Brain microvascular endothelial cell (primary cell): Measurements from ENCODE around the gene ITGB2.
A peak's percentile ranks its signal among the peaks of the same experiment; 100 is the strongest.
"Not testable (repeated sequence)": the region's sequence is repeated elsewhere in the genome, so short reads cannot be mapped to it uniquely, and the experiment has no call there.

Source experiments
- DNase-seq: peaks from one replicate; pipeline ENCODE4 v3.0.0-alpha.2; 2020
- H3K27ac ChIP-seq: fragments of 250-450 bp; sonication (Bioruptor Pico); 2 replicates; pipeline ENCODE4 v1.5.1; 2020; ENCODE audit warnings: mild to moderate bottlenecking, moderate library complexity
- H3K27me3 ChIP-seq: fragments of 250-450 bp; sonication (Bioruptor Pico); replicated peaks from 2 replicates; pipeline ENCODE4 v1.5.1; 2020; ENCODE audit warnings: mild to moderate bottlenecking
- H3K36me3 ChIP-seq: fragments of 250-450 bp; sonication (Bioruptor Pico); replicated peaks from 2 replicates; pipeline ENCODE4 v1.5.1; 2020; ENCODE audit warnings: mild to moderate bottlenecking
- H3K4me3 ChIP-seq: 2 replicates; pipeline ENCODE4 v1.5.1; 2011; ENCODE audit warnings: low read depth, mild to moderate bottlenecking, control low read depth, low read length, moderate library complexity
- in situ Hi-C: cut with HindIII; loops from 2 replicates; pipeline ENCODE4 v1.10.0; 2017; ENCODE audit warnings: low sequenced_read_pairs, low pct_ligation_motif_present
- TF ChIP-seq, protein P1 (sequence below): IDR thresholded peaks from 2 replicates; pipeline ENCODE4 v1.5.1; 2011; ENCODE audit warnings: low read depth, mild to moderate bottlenecking, moderate library complexity, low read length, control low read depth, inconsistent platforms; ENCODE audit errors: missing control alignments

The ITGB2 gene

DNA sequence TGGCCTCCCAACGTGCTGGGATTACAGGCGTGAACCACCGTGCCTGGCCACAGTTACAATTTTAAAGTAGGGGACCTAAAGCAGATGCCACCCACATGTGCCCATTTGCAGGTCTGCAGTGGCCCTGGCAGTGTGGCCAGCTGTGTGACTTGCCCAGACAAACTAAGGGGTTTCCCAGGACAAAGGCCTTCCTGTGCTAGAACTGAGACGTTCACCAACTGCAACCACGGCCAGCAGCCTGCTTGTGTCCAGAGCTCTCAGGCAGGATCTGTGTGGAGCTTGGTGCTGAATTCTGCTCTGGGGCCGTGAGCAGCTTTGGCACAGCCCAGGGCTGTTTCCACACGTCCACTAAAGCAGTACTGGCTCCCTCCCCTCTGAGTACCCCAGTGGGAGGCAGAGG lies 36.6 kb downstream of the ITGB2 start:
- H3K27me3 ChIP-seq, result peaks cover 8% of the 10 kb centered on the region
- in situ Hi-C loops, result no loop called here
- no peak for DNase-seq

GRCh38 chr21:44883250-44883649 lies 37.4 kb downstream of the ITGB2 start:
- Histone ChIP-seq H3K36me3 (no peaks in the 10 kb centered on the region), H3K4me3 (no peak overlapping the region), H3K27me3 (peaks cover 8% of the 10 kb centered on the region), H3K27ac (no peak overlapping the region)
- DNase-seq, result no peak
- TF ChIP-seq, protein P1, sequence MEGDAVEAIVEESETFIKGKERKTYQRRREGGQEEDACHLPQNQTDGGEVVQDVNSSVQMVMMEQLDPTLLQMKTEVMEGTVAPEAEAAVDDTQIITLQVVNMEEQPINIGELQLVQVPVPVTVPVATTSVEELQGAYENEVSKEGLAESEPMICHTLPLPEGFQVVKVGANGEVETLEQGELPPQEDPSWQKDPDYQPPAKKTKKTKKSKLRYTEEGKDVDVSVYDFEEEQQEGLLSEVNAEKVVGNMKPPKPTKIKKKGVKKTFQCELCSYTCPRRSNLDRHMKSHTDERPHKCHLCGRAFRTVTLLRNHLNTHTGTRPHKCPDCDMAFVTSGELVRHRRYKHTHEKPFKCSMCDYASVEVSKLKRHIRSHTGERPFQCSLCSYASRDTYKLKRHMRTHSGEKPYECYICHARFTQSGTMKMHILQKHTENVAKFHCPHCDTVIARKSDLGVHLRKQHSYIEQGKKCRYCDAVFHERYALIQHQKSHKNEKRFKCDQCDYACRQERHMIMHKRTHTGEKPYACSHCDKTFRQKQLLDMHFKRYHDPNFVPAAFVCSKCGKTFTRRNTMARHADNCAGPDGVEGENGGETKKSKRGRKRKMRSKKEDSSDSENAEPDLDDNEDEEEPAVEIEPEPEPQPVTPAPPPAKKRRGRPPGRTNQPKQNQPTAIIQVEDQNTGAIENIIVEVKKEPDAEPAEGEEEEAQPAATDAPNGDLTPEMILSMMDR, result no peak
- in situ Hi-C loops, result no loop called here

More for the DNA sequence above, 36.6 kb downstream of the ITGB2 start:
- TF ChIP-seq, protein P1, result no peak
- Histone ChIP-seq H3K4me3 (no peak overlapping the region), H3K36me3 (no peaks in the 10 kb centered on the region), H3K27ac (no peak overlapping the region)

GRCh38 chr21:44881198-44881872 lies 39.4 kb downstream of the ITGB2 start:
- no peak overlapping the region for H3K4me3 ChIP-seq
- DNase-seq, result peak; percentile 25
- no peak overlapping the region for H3K27ac ChIP-seq
- in situ Hi-C loops, result no loop called here
- TF ChIP-seq, protein P1, result no peak
- no peaks in the 10 kb centered on the region for H3K36me3 ChIP-seq
- H3K27me3 ChIP-seq, result peaks cover 3% of the 10 kb centered on the region

DNA sequence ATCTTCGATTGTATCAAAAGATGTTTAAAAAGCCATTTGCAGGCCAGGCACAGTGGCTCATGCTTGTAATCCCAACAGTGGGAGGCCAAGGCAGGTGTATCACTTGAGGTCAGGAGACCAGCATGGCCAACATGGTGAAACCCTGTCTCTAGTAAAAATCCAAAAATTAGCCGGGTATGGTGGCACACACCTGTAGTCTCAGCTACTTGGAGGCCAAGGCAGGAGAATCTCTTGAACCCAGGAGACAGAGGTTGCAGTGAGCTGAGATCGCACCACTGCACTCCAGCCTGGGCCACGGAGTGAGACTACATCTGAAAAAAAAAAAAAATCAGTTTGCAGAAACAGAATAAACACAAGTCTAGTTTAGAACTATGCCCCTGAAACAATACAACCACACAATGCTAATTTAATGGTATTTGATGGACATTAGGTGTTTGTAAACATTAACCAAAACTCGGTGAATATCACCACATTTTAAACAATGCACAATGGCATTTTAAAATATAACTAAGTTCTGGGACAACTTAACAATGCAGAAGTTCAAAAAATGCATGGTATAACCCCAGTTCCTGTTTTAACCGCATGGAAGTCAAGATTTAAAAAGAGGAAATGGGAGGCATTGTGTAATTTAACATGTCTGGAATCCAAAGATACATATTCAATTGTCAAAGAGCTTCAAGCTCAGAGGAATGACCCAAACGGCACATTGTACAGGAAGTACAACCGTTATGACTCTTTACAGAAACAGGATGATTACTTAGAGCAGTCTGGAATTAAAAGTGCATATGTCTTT lies 40.1 kb downstream of the ITGB2 start:
- no peaks in the 10 kb centered on the region for H3K36me3 ChIP-seq
- in situ Hi-C loops, result no loop called here
- H3K27me3 ChIP-seq, result no peaks in the 10 kb centered on the region
- DNase-seq, result peak; percentile 32
- TF ChIP-seq, protein P1, result no peak
- no peak overlapping the region for H3K4me3 ChIP-seq
- H3K27ac ChIP-seq, result no peak overlapping the region

- H3K36me3 ChIP-seq, in situ Hi-C loops, H3K27ac ChIP-seq, DNase-seq, H3K4me3 ChIP-seq, H3K27me3 ChIP-seq: not testable (repeated sequence)
Measured at GRCh38 chr21:44879238-44879637, 41.5 kb downstream of the ITGB2 start.
